HG03103 (cell line): ENCODE measurements around the gene UQCC2.

ENCODE experiments used
- ATAC-seq: cut with Tn5 transposase; IDR thresholded peaks from one replicate; pipeline ENCODE4 v1.9.1; 2021; ENCODE audit warnings: low read depth; ENCODE audit not compliant: unreplicated experiment

UQCC2 gene

DNA sequence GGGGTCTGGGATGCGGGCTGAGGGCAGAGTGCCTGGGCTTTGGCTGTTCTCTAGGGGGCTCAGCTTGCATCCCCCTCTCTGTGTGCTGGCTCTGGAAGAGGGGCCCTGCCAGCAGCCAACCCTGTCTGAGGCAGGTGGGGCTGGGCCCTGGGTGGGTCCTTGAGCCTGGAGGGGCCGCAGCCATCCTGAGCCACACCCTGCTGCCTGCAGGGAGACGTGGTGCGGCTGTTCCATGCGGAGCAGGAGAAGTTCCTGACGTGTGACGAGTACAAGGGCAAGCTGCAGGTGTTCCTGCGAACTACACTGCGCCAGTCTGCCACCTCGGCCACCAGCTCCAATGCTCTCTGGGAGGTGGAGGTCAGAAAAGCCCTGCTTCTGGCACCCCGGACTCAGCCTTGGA is 49.2 kb downstream of the UQCC2 start:
- ATAC-seq = no peak

DNA sequence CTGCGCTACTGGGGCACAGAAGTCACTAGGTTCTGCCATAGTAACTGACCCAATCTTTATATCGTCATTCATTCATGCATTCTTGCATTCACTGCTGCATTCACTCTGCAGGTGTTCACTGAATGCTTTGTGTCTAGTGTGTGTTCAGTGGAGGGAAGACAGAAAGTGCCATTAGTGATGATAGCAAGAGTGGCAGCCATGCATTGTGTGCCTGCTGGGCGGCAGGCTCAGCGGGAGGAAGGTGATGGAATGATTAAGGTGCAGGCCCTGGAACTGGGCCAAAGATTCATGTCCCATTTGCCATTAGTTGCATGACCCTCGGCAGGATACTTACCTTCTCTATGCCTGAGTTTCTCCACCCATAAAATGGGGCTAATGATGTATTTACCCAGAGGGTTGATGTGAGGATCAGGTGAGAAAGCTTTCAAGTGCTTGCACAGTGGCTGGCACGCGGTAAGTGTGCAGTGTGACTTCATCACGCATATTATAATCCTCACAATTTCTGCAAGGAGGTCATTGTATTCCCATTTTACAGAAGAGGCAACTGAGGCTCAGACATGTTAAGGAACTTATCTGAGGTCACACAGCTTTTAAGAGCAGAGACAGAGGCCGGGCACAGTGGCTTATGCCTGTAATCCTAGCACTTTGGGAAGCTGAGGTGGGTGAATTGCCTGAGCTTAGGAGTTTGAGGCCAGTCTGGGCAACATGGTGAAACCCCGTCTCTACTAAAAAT is 50.2 kb downstream of the UQCC2 start:
- ATAC-seq = no peak

DNA sequence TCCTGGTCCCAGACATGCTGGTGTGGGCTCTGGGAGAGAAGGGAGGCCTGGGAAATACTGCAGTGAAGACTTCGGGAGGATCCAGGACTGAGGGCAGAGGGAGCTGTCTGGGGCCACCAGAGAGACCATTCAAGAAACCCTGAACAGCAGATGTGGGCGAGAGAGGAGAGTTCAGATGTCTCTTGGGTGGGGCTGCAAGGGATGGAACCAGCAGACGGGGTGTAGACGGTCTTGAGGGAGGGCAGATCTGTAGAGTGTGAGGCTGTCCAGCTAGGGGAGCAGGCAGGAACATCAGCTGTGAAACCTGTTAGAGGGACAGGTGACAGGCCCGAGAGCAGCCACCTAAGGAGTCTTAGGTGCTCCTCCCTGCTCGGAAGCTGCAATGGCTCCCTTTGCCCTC is 51.5 kb downstream of the UQCC2 start:
- no peak for ATAC-seq

DNA sequence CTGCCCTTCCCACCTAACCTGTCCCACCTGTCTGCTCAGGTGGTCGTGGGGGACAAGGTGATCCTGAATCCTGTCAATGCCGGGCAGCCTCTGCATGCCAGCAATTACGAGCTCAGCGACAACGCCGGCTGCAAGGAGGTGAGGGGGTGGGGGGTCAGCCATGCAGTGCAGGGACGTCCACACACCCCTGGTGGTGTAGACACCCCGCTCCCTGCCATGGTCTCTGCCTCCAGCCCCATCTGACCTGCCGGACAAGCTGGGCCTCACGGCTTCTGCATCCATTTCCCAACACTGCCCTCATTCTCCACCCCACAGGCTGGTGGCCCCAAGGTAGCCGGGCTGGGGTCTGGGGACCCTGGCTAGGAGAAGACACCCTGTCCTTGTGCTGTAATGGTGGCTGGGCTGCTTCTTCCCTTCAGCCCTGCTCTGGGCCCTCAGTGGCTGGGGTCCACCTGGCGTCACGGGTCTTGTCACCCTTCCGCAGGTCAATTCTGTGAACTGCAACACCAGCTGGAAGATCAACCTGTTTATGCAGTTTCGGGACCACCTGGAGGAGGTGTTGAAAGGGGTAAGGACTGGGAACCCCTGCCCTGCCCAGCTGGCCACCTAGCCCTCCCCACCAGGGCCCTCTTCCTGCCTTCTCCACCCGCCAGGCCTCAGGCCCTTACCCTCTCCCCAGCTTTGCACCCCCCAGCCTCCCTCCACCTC is 52.4 kb downstream of the UQCC2 start:
- ATAC-seq = no peak

DNA sequence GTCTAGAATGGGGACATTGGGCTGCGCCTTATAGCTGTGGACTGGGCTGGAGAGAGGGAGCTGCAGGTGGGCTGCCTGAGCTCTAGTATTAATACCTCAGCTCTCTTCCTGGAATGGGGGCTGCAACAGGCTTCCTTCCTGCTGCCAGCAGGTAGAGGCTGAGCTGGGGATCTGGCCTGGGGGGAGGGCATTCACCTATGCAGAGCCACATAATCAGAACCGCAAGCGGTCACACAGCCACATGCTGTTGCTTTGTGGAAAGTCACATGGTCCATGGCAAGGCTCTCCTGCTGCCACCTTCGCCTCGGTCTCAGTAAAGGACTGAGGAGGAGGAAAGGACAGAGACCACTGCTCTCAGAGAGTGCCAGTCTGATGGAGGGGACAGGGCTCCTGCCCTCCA is 54.7 kb downstream of the UQCC2 start:
- ATAC-seq = no peak

DNA sequence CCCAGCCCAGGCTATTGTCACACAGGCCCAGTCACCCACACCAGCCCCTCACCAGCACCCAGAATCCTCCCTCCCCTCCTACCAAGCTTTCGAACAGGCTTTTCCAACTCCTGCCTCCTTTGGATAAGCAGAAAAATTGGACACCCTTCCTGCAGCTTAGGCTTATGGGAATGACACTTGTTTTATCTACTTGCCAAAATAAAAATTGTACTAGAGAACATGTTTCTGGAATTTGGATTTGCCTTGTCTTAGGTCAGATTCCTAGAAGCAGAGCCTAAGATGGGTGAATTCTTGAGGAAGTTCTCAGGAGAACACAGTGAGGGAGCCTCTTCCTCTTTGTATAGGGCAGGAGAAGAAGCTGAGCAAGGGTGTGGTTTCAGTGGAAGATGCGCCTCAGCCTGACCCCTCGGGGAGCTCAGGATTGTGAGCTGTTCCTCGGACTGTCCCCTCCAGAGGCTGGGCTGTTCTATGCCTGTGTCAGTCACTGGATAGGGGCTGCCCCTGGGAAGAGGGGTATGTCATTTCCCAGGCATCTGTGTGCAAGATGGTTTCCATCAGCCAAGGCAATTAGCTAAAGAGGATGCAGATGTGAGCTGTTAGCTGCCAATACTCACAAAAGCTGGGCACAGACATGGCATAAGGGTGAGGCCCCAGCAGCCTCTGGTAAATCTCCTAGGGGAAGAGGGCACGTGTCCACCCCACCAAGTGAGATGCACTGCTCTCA is 56.5 kb downstream of the UQCC2 start:
- no peak for ATAC-seq

DNA sequence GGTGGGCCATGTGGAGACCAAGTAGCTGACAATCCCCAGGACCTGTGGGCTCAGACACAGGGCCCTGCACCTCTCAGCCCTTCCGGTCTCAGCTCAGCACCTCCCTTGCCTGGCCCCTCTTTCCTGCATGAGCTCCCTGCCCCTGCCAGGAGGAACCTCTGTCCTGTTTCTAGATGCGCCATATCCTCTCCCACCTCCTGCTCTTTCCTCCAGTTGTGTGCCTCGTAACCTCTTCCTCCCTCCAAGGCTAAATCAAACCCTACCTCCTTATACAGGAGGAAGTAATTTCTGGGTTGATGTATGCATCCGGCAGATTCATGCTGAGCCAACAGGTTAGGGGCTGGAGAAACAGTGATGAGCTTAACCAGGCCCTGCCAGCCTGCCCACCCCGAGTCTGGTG is 59.5 kb downstream of the UQCC2 start:
- ATAC-seq = no peak

DNA sequence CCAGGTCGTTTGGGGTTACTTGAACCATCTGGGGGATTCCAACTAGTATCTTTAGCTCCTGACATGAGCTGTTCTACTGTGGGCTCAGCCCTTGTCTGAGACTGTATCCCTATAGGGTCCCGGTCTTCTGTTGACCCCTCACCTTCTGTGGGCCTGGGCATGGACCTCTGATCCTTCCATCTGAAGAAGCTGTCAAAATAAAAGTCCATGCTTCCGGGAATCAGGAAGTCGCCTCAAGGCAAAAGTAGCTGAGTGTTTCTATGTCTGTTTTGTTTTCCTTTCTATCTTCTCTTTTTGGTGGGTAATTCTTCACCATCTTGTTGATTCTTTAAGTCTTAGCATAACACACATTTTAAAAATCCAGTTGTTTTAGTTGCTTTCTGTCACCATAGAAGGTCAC is 60.1 kb downstream of the UQCC2 start:
- no peak for ATAC-seq
